Astrocyte of the spinal cord (primary cell): ENCODE measurements around the gene IFIH1.

Experiments
- DNase-seq: peaks from one replicate; pipeline ENCODE4 v3.0.0; 2011; ENCODE audit warnings: low read depth, low spot score
- H3K4me3 ChIP-seq: 2 replicates; pipeline ENCODE4 v1.5.1; 2011; ENCODE audit warnings: low read depth, mild to moderate bottlenecking, low read length, moderate library complexity
- in situ Hi-C: cut with HindIII; loops from 2 replicates; pipeline ENCODE4 v1.10.0; 2017; ENCODE audit warnings: low sequenced_read_pairs
- TF ChIP-seq, protein P1 (sequence below): IDR thresholded peaks from 2 replicates; pipeline ENCODE4 v1.5.1; 2012; ENCODE audit warnings: low read depth, mild to moderate bottlenecking, low read length, inconsistent platforms

IFIH1 gene

DNA sequence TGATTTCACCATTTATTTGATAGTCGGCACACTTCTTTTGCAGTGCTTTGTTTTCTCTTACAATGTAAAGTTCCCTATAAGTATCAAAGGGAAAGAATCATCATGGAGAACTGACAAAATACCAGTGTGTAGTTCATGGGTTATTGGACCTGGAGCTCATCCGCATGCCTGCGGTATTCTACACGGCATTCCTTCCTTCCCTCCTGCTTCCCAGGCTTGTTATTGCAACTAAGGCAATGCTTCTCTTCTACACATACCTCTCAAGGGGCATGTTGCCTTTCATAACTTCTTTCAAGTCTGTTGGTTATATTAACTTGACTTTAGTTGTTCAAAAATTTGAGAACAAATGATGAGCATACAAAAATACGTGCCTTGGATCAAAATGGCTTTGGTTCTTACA is 51.0 kb downstream of the IFIH1 start:
- in situ Hi-C loops, result no loop called here
- no peak overlapping the region for H3K4me3 ChIP-seq
- TF ChIP-seq, protein P1, sequence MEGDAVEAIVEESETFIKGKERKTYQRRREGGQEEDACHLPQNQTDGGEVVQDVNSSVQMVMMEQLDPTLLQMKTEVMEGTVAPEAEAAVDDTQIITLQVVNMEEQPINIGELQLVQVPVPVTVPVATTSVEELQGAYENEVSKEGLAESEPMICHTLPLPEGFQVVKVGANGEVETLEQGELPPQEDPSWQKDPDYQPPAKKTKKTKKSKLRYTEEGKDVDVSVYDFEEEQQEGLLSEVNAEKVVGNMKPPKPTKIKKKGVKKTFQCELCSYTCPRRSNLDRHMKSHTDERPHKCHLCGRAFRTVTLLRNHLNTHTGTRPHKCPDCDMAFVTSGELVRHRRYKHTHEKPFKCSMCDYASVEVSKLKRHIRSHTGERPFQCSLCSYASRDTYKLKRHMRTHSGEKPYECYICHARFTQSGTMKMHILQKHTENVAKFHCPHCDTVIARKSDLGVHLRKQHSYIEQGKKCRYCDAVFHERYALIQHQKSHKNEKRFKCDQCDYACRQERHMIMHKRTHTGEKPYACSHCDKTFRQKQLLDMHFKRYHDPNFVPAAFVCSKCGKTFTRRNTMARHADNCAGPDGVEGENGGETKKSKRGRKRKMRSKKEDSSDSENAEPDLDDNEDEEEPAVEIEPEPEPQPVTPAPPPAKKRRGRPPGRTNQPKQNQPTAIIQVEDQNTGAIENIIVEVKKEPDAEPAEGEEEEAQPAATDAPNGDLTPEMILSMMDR, result no peak
- DNase-seq, result peak; percentile 14

DNA sequence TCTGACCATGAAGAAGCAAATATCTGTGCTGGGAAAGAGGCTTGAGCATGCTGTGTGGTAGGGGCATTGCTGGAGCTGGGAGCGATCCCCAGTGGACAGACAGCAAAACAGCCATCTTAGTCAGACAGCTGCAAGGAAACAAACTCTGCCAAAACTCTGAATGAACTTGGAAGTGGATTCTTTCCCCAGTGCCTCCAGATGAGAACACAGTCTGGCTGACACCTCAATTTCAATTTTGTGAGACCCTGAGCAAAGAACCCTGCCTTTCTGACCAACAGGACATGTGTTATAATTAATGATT is 52.1 kb downstream of the IFIH1 start:
- TF ChIP-seq, protein P1, result no peak
- no peak for DNase-seq
- no peak overlapping the region for H3K4me3 ChIP-seq
- in situ Hi-C loops, result no loop called here

DNA sequence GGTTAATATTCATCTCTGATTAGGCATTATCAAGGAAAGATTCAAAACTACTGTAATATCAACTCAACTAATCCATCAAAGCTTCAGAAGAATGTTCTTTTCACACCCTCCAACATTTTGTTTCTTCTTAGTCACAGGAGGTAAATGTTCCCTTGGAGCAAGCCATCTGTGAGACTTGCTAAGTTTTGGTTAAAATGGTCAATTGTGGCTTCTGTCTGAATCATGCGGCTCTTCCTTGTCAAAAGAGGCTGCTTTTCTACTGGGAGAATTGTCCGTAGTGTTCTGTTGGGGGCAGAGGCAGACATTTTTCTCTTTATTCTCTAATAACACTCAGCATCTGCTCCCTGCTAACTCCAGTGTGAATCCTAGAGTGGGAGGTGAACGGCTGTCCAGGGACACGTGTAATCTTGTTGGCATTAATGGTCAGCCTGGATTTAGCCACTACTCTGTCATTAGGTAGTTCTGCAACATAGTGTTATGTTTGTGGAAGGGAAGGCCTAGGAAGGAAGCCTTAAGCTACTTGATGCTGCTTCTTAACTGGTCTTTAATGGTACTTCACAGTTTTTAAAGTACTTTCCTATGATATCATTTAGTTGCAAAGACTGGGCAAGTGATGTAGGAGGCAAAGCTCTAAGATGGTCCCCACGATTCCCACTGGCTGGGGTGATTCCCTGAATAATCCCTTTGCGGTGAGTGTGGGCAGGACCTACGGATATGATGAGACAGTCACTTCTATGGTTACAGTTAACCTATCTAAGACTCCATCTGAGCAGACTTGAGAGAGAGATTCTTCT is 52.6 kb downstream of the IFIH1 start:
- DNase-seq, result peak; percentile 9
- in situ Hi-C loops, result no loop called here
- H3K4me3 ChIP-seq, result no peak overlapping the region
- TF ChIP-seq, protein P1, result no peak

DNA sequence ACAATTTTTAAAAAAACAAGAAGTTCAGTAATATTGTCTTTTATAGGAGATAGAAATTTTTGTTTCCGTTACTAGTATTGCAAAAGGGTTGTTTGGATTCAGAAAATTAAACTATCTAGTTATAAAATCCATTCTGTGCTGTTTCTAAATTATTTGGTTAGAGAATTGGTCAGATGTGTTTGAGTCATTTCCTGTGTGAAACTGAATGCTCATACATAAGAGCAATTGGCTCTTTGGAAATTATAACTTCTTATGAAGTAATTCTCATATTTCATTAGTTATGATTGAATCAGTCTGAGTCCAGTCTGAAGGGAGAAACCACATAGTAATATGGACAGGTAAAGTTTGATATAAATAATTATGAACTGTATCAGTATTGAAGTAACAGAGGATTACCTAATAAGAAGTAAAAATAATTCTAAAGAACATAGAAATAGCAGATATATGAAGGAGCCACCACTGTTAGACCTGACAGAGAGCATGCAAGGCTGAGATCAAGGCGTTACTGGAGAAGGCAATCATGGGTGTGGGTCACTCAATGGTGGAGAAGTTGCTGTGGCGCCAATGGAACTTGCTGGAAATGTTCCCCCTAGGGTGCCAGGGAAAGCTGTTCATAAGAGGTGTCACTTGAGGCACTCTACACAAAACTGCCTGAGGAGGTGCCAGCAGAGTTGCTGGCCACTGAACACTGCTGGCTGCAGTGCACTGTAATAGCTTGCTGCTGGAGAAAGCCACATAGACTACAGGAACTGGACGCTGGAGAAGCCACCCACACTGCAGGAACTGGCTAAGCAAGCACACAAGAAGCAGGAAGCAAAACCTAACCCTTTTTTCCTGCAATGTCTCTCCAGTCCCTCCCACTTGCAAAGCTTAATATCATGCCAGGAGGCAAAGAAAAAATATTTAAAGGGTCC is 57.2 kb downstream of the IFIH1 start:
- H3K4me3 ChIP-seq, result no peak overlapping the region
- TF ChIP-seq, protein P1, result no peak
- peak; percentile 49 for DNase-seq
- in situ Hi-C loops, result no loop called here

DNA sequence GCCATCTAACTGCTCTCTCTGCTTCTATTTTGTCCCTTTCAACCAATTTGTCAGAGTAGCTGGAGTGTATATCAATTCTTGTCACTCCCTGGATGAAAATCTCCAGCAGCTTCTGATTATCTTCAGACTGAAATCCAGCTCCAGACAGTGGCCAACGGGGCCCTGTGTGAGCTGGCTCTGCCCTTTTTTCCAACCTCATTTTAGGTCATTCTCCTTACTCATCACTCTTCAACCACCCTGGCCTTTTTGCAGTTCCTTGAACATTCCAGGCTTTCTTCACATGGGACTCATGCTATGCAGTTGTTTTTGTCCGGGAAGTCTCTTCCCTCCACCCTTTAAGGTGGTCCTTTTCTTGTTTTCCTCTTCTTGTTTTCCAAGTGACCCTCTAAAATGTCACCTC is 59.8 kb downstream of the IFIH1 start:
- no peak for DNase-seq
- in situ Hi-C loops, result no loop called here
- TF ChIP-seq, protein P1, result no peak
- H3K4me3 ChIP-seq, result no peak overlapping the region

DNA sequence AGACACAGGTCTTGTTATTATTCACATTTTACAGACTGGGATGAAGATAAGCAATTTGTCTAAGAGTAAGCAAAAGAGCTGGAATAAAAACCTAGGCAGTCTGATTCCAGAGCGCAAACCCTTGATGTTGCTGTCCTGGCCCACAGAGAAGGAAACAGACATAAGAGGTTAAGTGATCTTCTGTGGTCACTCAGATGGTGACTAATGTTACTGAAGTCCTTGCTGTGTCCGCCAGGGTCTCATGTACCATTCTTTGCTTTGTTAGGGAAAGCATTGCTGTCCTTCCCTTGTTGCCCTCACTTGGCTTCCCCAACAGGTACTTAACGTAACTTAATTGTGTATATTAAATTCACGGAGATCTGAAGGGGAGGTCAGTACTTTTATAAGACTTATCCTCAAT is 60.3 kb downstream of the IFIH1 start:
- no peak overlapping the region for H3K4me3 ChIP-seq
- no peak for DNase-seq
- TF ChIP-seq, protein P1, result no peak
- in situ Hi-C loops, result no loop called here
